Nephron progenitor cell (in vitro differentiated cells): ENCODE measurements around the gene DTNB.

ENCODE experiments used
- DNase-seq: peaks from one replicate; pipeline ENCODE4 v3.0.0; 2021
- H3K27ac Mint-ChIP-seq: 2 replicates; pipeline ENCODE4 v1.8.0; 2021; ENCODE audit warnings: mild to moderate bottlenecking, moderate library complexity, mixed read lengths
- H3K27me3 Mint-ChIP-seq: 2 replicates; pipeline ENCODE4 v1.8.0; 2021; ENCODE audit warnings: mild to moderate bottlenecking, low read depth, mixed read lengths; ENCODE audit not compliant: poor library complexity
- H3K36me3 Mint-ChIP-seq: 2 replicates; pipeline ENCODE4 v1.8.0; 2021; ENCODE audit warnings: low read depth, mixed read lengths
- H3K4me1 Mint-ChIP-seq: 2 replicates; pipeline ENCODE4 v1.8.0; 2021; ENCODE audit warnings: mixed read lengths
- H3K4me3 Mint-ChIP-seq: 2 replicates; pipeline ENCODE4 v1.8.0; 2021; ENCODE audit warnings: mild to moderate bottlenecking, moderate library complexity, mixed read lengths
- H3K9me3 Mint-ChIP-seq: 2 replicates; pipeline ENCODE4 v1.8.0; 2021; ENCODE audit warnings: mild to moderate bottlenecking, moderate library complexity, mixed read lengths
- TF ChIP-seq, protein P1 (sequence below): fragments of 200-600 bp; sonication (generic); IDR thresholded peaks from 2 replicates; pipeline ENCODE4 v1.5.0; 2021; ENCODE audit warnings: antibody characterized with exemption

The DTNB gene

DNA sequence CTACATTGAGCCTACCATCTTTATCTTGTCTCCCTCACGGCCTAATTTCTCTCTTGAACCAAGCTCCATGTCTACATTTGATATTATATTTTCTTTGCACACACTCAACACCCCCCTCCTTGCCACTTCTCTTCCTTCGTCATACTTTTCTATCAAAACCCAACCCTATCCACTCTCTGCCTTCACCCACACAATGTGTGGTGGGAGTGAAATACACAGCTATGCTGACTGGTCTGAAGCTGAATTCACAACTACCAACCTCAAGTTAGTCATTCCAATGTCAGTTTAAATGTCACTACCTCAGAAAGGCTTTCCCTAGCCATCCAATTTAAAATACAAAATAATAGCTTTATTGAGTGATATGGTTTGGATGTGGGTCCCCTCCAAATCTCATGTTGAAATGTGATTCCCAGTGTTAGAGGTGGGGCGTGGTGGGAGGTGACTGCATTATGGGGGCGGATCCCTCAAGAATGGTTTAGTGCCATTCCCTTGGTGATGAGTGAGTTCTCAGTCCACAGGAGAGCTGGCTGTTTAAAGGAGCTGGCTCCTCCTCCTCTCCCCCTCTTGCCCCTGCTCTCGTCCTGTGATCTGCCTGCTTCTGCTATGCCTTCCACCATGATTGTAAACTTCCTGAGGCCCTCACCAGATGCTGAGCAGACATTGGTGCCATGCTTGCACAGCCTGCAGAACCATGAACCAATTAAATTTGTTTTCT, 112.1 kb downstream of the DTNB start:
- Mint-ChIP-seq H3K9me3 (peaks cover 4% of the 10 kb centered on the region), H3K27me3 (peaks cover 9% of the 10 kb centered on the region), H3K4me1 (peaks cover 39% of the 10 kb centered on the region), H3K27ac (no peak overlapping the region), H3K4me3 (no peak overlapping the region), H3K36me3 (peaks cover 16% of the 10 kb centered on the region)
- TF ChIP-seq, protein P1, sequence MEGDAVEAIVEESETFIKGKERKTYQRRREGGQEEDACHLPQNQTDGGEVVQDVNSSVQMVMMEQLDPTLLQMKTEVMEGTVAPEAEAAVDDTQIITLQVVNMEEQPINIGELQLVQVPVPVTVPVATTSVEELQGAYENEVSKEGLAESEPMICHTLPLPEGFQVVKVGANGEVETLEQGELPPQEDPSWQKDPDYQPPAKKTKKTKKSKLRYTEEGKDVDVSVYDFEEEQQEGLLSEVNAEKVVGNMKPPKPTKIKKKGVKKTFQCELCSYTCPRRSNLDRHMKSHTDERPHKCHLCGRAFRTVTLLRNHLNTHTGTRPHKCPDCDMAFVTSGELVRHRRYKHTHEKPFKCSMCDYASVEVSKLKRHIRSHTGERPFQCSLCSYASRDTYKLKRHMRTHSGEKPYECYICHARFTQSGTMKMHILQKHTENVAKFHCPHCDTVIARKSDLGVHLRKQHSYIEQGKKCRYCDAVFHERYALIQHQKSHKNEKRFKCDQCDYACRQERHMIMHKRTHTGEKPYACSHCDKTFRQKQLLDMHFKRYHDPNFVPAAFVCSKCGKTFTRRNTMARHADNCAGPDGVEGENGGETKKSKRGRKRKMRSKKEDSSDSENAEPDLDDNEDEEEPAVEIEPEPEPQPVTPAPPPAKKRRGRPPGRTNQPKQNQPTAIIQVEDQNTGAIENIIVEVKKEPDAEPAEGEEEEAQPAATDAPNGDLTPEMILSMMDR, result no peak
- DNase-seq, result no peak

DNA sequence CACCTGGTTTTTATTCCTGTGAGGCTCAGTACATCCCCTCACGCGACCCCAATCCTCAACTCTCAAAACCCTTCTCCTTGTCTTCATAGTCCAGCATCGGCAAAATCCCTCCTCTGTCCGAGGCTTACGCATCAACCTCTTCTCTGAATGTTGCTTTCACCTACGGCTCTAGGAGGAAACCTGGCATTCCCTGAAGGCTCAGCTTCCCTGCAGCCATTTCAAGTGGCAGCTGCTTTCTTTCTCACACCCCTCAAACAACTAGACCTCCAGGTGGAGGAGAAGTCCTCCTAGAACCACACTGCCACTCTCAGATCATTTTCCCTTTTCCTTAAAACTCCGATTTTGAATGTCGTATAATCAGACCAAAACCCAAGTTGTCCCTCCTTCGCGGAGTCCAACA, 114.2 kb downstream of the DTNB start:
- H3K9me3 Mint-ChIP-seq, result peaks cover 4% of the 10 kb centered on the region
- no peak for DNase-seq
- peak overlapping the region; percentile 1 for H3K27ac Mint-ChIP-seq
- TF ChIP-seq, protein P1, result no peak
- no peak overlapping the region for H3K4me3 Mint-ChIP-seq
- peaks cover 9% of the 10 kb centered on the region for H3K27me3 Mint-ChIP-seq
- peaks cover 38% of the 10 kb centered on the region for H3K4me1 Mint-ChIP-seq
- H3K36me3 Mint-ChIP-seq, result peaks cover 20% of the 10 kb centered on the region

DNA sequence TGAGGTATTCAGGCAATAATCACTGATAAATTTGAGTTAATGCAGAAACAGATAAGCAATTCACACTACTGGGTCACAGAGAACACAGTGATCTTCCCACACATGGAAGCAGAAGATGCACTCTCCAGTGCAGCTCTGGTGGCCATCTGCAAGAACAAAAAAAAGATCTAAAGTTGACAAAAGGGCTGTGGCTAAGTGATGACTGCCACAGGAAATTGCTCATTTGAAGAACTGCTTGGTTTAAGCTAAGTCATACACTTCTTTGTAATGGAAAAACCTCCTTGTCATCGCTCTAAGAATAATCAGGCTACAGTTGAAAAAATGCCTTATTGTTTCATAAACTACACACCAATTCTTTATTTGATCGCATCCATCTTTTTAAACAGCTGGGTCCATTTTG, 115.1 kb downstream of the DTNB start:
- TF ChIP-seq, protein P1, result no peak
- H3K27ac Mint-ChIP-seq, result no peak overlapping the region
- DNase-seq, result no peak
- peaks cover 38% of the 10 kb centered on the region for H3K4me1 Mint-ChIP-seq
- H3K27me3 Mint-ChIP-seq, result peaks cover 9% of the 10 kb centered on the region
- peaks cover 17% of the 10 kb centered on the region for H3K36me3 Mint-ChIP-seq
- H3K9me3 Mint-ChIP-seq, result peaks cover 2% of the 10 kb centered on the region
- no peak overlapping the region for H3K4me3 Mint-ChIP-seq

DNA sequence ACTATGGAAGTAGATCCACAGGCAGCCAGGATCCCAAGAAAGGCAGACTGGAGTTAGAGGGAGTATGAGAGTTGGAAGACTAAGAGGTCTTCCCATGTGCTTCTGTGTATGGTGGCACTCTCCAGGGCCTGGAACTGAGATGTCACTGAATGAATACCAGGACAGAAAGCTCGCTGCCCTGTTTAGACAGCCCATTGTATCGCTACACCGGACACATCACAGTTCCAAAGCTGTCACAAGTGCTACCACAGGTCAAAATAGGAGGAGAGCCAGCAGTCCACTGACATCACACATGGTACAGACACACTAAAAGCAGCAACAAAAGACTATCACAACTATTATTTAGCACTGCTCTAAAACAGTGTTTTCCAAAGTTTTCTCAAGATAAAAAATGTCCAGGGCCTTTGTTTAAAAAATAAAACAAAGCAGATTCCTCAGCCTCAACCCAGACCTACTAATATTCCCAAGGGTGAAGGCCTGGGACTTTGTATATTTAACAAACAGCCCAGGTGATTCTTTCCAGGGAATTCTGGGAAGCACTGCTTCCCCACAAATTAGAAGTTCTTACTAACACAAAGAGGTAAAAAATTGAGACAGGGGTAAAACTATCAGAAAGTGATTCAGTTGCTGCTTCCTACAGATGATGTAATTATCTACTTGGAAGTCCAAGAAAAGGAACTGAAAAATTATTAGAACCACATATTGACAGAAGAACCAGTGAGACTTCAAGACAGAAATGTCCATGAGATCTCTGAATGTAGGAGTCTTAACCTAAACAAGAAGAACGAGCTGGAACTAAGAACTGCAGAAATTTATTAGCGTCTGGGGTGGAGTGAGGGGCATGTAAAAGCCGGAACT, 116.0 kb downstream of the DTNB start:
- TF ChIP-seq, protein P1, result no peak
- H3K4me1 Mint-ChIP-seq, result peaks cover 40% of the 10 kb centered on the region
- peaks cover 9% of the 10 kb centered on the region for H3K27me3 Mint-ChIP-seq
- peaks cover 15% of the 10 kb centered on the region for H3K36me3 Mint-ChIP-seq
- no peak overlapping the region for H3K4me3 Mint-ChIP-seq
- H3K9me3 Mint-ChIP-seq, result no peaks in the 10 kb centered on the region
- no peak for DNase-seq
- H3K27ac Mint-ChIP-seq, result peak overlapping the region; percentile 62

DNA sequence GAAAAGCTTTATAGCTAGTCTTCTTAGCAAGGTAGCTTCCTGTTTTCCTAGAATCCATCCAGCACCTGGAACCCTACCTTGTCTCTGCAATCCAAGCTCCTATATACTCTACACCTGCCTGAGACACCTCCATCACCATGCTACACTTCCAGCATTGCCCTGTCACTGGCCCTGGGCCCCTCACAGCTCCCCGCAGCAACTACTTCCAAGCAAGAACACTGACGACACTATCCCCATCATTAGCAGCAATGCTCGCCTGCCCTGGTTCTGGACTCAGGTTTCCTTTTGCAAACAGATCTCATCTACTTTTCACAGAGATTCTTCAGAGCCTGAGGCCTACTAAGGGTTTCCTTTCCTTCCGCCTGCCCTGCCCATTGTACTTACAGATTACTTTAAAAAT, 121.1 kb downstream of the DTNB start:
- TF ChIP-seq, protein P1, result no peak
- Mint-ChIP-seq H3K36me3 (peaks cover 15% of the 10 kb centered on the region), H3K4me3 (no peak overlapping the region), H3K9me3 (no peaks in the 10 kb centered on the region), H3K27me3 (peaks cover 3% of the 10 kb centered on the region), H3K27ac (peak overlapping the region; percentile 36), H3K4me1 (peaks cover 31% of the 10 kb centered on the region)
- DNase-seq, result no peak
